ENCODE measurements around the gene FRMD4B.
A peak's percentile ranks its signal among the peaks of the same experiment; 100 is the strongest.

Gene FRMD4B

DNA sequence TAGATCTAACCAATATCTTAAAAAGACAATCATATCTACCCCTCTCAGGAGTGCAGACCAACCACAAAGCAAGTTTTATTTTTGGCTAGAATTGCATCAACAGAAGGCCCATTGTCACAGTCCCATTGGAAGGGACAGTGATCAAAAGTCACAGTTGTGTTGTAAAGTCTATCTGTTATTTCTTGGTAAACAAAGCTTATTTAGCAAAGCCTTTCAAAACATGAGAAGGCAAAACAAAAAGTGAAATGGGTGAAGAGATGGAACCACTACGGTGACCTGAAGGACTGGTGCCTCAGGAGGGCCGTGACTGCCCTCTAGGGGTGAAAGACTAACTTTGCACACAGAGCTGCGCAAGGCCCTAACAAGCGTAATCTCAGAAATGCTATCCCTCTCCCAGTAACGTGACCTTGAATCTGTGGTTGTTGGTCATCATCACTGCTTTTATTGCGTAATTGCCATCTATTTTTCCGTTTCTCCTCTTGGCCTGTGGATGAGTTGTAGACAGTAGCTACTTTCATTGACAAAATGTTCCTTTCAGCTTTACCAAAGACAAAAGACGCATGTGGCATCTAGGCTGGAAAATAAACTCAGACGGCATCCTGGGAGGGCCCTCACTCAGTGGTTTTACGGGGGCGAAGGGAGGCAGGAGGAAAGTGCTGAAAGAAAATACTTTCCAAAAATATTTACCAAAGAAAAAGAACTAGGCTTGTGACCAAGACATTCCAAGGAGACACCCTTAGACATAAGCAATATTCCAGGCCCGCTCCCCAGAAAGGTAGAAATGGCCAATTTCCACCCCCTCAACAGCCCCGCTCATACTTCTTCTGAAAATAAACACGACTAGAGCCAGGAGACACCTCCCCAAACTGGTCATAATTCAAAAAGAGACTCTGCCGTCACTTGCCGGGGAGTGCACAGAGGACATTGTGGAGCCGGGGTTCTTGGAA lies 79.4 kb downstream of the FRMD4B start:
- no peaks in the 10 kb centered on the region for H3K27me3 ChIP-seq (ENCODE audit: control insufficient read depth, insufficient read depth, low read length)
- H3K9ac ChIP-seq, result no peak overlapping the region
- H3K9me3 ChIP-seq (ENCODE audit: control insufficient read depth, low read length), result no peaks in the 10 kb centered on the region
- H2AFZ ChIP-seq, result peak overlapping the region; percentile 50
- no peak overlapping the region for H3K27ac ChIP-seq
- H3K79me2 ChIP-seq, result no peaks in the 10 kb centered on the region
- no peaks in the 10 kb centered on the region for H3K4me1 ChIP-seq
- no peaks in the 10 kb centered on the region for H3K36me3 ChIP-seq (ENCODE audit: control insufficient read depth, insufficient read depth, low read length)
- no peak overlapping the region for H3K4me3 ChIP-seq (ENCODE audit: low read depth, low read length)
- TF ChIP-seq, protein P1, sequence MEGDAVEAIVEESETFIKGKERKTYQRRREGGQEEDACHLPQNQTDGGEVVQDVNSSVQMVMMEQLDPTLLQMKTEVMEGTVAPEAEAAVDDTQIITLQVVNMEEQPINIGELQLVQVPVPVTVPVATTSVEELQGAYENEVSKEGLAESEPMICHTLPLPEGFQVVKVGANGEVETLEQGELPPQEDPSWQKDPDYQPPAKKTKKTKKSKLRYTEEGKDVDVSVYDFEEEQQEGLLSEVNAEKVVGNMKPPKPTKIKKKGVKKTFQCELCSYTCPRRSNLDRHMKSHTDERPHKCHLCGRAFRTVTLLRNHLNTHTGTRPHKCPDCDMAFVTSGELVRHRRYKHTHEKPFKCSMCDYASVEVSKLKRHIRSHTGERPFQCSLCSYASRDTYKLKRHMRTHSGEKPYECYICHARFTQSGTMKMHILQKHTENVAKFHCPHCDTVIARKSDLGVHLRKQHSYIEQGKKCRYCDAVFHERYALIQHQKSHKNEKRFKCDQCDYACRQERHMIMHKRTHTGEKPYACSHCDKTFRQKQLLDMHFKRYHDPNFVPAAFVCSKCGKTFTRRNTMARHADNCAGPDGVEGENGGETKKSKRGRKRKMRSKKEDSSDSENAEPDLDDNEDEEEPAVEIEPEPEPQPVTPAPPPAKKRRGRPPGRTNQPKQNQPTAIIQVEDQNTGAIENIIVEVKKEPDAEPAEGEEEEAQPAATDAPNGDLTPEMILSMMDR (IDR thresholded peaks at IDR 0.05), result peak; percentile 91
- peak overlapping the region; percentile 50 for H3K4me2 ChIP-seq (ENCODE audit: low read length)

DNA sequence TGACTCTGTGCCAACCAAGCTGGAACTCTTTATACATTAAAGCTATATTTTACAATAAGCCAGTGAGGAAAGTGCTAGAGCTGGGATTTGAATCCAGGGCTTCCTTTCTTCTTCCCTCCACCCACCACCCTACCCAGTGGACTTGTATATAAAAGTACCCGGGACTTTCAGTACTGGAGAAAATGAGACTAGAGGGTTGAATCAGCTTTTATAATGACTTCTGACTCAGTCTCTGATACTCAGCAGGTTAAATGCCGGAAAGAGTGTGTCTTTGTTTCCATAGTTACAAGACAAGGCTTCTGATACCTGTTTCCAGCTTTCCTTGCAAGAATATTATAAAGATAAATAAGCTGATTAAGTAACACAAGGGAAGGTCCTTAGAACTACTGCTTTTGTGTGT lies 80.9 kb downstream of the FRMD4B start:
- Histone ChIP-seq H3K79me2 (no peaks in the 10 kb centered on the region), H3K4me1 (no peaks in the 10 kb centered on the region), H3K9me3 (ENCODE audit: control insufficient read depth, low read length) (no peaks in the 10 kb centered on the region), H3K9ac (no peak overlapping the region), H2AFZ (no peak overlapping the region), H3K36me3 (ENCODE audit: control insufficient read depth, insufficient read depth, low read length) (no peaks in the 10 kb centered on the region), H3K27me3 (ENCODE audit: control insufficient read depth, insufficient read depth, low read length) (no peaks in the 10 kb centered on the region), H3K27ac (no peak overlapping the region), H3K4me2 (ENCODE audit: low read length) (no peak overlapping the region), H3K4me3 (ENCODE audit: low read depth, low read length) (no peak overlapping the region)
- TF ChIP-seq, protein P1 (IDR thresholded peaks at IDR 0.05), result no peak

DNA sequence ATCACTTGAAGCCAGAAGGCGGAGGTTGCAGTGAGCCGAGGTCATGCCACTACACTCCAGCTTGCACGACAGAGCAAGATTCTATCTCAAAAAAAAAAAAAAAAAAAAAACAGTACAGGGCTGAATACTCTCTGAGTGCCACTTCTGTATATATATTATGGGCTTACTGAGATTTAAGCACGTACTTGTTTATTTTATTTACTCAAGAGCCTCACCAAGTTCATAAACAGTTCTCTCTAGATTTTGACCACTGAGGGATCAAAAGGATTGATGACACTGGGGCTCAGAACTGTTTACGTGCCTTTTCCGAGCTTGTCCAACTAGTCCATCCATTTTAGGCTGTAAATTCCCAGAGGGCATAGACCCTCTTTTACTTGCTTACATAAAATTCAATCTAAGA lies 81.5 kb downstream of the FRMD4B start:
- H3K27ac ChIP-seq, result no peak overlapping the region
- no peak overlapping the region for H3K9ac ChIP-seq
- TF ChIP-seq, protein P1 (IDR thresholded peaks at IDR 0.05), result no peak
- H3K79me2 ChIP-seq, result no peaks in the 10 kb centered on the region
- no peaks in the 10 kb centered on the region for H3K27me3 ChIP-seq (ENCODE audit: control insufficient read depth, insufficient read depth, low read length)
- no peaks in the 10 kb centered on the region for H3K36me3 ChIP-seq (ENCODE audit: control insufficient read depth, insufficient read depth, low read length)
- H3K4me1 ChIP-seq, result no peaks in the 10 kb centered on the region
- H3K9me3 ChIP-seq (ENCODE audit: control insufficient read depth, low read length), result no peaks in the 10 kb centered on the region
- no peak overlapping the region for H3K4me2 ChIP-seq (ENCODE audit: low read length)
- no peak overlapping the region for H2AFZ ChIP-seq
- H3K4me3 ChIP-seq (ENCODE audit: low read depth, low read length), result no peak overlapping the region

DNA sequence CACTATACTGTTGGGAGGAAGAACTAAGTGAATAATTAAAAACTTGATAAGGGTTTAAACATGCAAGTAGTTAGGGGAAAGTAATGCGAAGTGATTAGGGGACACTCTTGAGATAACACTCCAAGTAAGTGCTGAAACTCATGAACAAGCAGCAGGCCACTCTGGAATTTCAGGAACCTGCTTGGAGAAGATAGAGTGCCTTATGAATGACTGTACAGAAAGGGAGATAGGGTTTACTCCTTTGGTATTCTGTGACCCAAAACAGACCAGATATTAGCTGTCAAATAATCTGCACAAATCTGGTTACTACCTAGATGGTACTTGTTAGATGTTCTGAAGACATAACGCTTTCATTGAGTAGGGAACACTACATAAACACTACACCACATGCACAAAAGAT lies 85.6 kb downstream of the FRMD4B start:
- Histone ChIP-seq H3K4me3 (ENCODE audit: low read depth, low read length) (no peak overlapping the region), H3K4me2 (ENCODE audit: low read length) (no peak overlapping the region), H3K36me3 (ENCODE audit: control insufficient read depth, insufficient read depth, low read length) (no peaks in the 10 kb centered on the region), H3K9me3 (ENCODE audit: control insufficient read depth, low read length) (no peaks in the 10 kb centered on the region), H3K4me1 (no peaks in the 10 kb centered on the region), H3K27ac (no peak overlapping the region), H3K9ac (no peak overlapping the region), H2AFZ (no peak overlapping the region), H3K27me3 (ENCODE audit: control insufficient read depth, insufficient read depth, low read length) (no peaks in the 10 kb centered on the region), H3K79me2 (no peaks in the 10 kb centered on the region)
- TF ChIP-seq, protein P1 (IDR thresholded peaks at IDR 0.05), result no peak

DNA sequence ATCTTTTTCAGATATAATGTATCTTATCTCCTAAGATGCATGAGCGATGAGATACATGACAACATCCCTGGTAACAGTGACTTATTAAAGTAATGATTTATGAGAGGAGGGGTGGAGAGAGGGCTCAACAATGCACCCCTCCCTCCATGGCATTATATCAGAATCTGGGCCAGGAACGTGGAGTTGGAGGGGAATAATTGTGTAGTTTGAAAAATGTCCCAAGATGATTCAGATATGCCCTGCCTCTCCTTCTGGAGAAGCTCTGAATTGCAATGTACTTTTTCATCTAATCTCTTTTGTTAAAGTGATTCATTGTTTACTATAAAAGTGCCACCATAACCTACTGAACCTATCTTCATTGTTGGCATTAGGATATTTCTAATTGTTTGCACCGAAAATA lies 86.5 kb downstream of the FRMD4B start:
- TF ChIP-seq, protein P1 (IDR thresholded peaks at IDR 0.05), result no peak
- H3K9me3 ChIP-seq (ENCODE audit: control insufficient read depth, low read length), result no peaks in the 10 kb centered on the region
- no peaks in the 10 kb centered on the region for H3K4me1 ChIP-seq
- no peaks in the 10 kb centered on the region for H3K36me3 ChIP-seq (ENCODE audit: control insufficient read depth, insufficient read depth, low read length)
- H3K79me2 ChIP-seq, result no peaks in the 10 kb centered on the region
- no peak overlapping the region for H3K27ac ChIP-seq
- no peak overlapping the region for H2AFZ ChIP-seq
- H3K4me2 ChIP-seq (ENCODE audit: low read length), result no peak overlapping the region
- no peaks in the 10 kb centered on the region for H3K27me3 ChIP-seq (ENCODE audit: control insufficient read depth, insufficient read depth, low read length)
- H3K4me3 ChIP-seq (ENCODE audit: low read depth, low read length), result no peak overlapping the region
- no peak overlapping the region for H3K9ac ChIP-seq
